HG02981 (cell line): ENCODE results near the gene PLP1.
"Not testable (repeated sequence)": the region's sequence is repeated elsewhere in the genome, so short reads cannot be mapped to it uniquely, and the experiment has no call there.

Source experiments
- ATAC-seq: cut with Tn5 transposase; IDR thresholded peaks from one replicate; pipeline ENCODE4 v1.9.1; 2021; ENCODE audit warnings: mild to moderate bottlenecking, moderate library complexity; ENCODE audit not compliant: unreplicated experiment

PLP1 gene

GRCh38 chrX:103780336-103781061, 3.9 kb downstream of the PLP1 start:
- ATAC-seq: no peak

- ATAC-seq: no peak
Observed at GRCh38 chrX:103781062-103781402, 4.4 kb downstream of the PLP1 start.

GRCh38 chrX:103781706-103782105, 5.1 kb downstream of the PLP1 start:
- no peak for ATAC-seq

- no peak for ATAC-seq
Observed at GRCh38 chrX:103782640-103783039, 6.0 kb downstream of the PLP1 start.

- no peak for ATAC-seq
Observed at GRCh38 chrX:103783196-103783595, 6.6 kb downstream of the PLP1 start.

GRCh38 chrX:103783971-103784370, 7.3 kb downstream of the PLP1 start:
- ATAC-seq: no peak

GRCh38 chrX:103789004-103789403, 12.4 kb downstream of the PLP1 start:
- ATAC-seq: peak; percentile 80

- ATAC-seq: no peak
Observed at GRCh38 chrX:103791228-103791627, 14.6 kb downstream of the PLP1 start.

- ATAC-seq: no peak
Observed at GRCh38 chrX:103791826-103792485, 15.3 kb downstream of the PLP1 start.

GRCh38 chrX:103792916-103793544, 16.4 kb downstream of the PLP1 start:
- ATAC-seq: no peak

- no peak for ATAC-seq
Observed at GRCh38 chrX:103793545-103793940, 16.9 kb downstream of the PLP1 start.

GRCh38 chrX:103794119-103794518, 17.5 kb downstream of the PLP1 start:
- no peak for ATAC-seq

- no peak for ATAC-seq
Observed at GRCh38 chrX:103797691-103798090, 21.1 kb downstream of the PLP1 start.

- no peak for ATAC-seq
Observed at GRCh38 chrX:103800318-103800717, 23.7 kb downstream of the PLP1 start.

GRCh38 chrX:103805860-103806259, 29.2 kb downstream of the PLP1 start:
- ATAC-seq: no peak

- no peak for ATAC-seq
Observed at GRCh38 chrX:103806862-103807474, 30.3 kb downstream of the PLP1 start.

GRCh38 chrX:103811858-103812257, 35.2 kb downstream of the PLP1 start:
- no peak for ATAC-seq

- ATAC-seq: not testable (repeated sequence)
Observed at GRCh38 chrX:103817101-103817500, 40.5 kb downstream of the PLP1 start.

- ATAC-seq: no peak
Observed at GRCh38 chrX:103817502-103817901, 40.9 kb downstream of the PLP1 start.

GRCh38 chrX:103818842-103819619, 42.4 kb downstream of the PLP1 start:
- no peak for ATAC-seq

- ATAC-seq: not testable (repeated sequence)
Observed at GRCh38 chrX:103820802-103821201, 44.2 kb downstream of the PLP1 start.
